NCI-H345 treated with DMSO at 0.1 percent for 48 hours (cell line): Measurements from ENCODE around the gene OBSCN.

Experiments
- DNase-seq: peaks from one replicate; lab custom pipeline; 2025; ENCODE audit not compliant: unreplicated experiment; lab: John Stamatoyannopoulos, UW

The OBSCN gene

GRCh38 chr1:228286505-228287417 lies 78.9 kb downstream of the OBSCN start:
- DNase-seq, result no peak

- DNase-seq, result no peak
These were observed 79.9 kb downstream of the OBSCN start for GRCh38 chr1:228287541-228288425.

- DNase-seq, result no peak
These were observed 80.8 kb downstream of the OBSCN start for GRCh38 chr1:228288536-228289238.

GRCh38 chr1:228289239-228289849 lies 81.5 kb downstream of the OBSCN start:
- no peak for DNase-seq

- no peak for DNase-seq
These were observed 82.4 kb downstream of the OBSCN start for GRCh38 chr1:228289996-228290881.

GRCh38 chr1:228291906-228292608 lies 84.2 kb downstream of the OBSCN start:
- no peak for DNase-seq

GRCh38 chr1:228292609-228292911 lies 84.7 kb downstream of the OBSCN start:
- DNase-seq, result no peak

GRCh38 chr1:228293393-228293792 lies 85.5 kb downstream of the OBSCN start:
- DNase-seq, result no peak

- DNase-seq, result no peak
These were observed 86.1 kb downstream of the OBSCN start for GRCh38 chr1:228293816-228294500.

- no peak for DNase-seq
These were observed 86.9 kb downstream of the OBSCN start for GRCh38 chr1:228294717-228295116.

- no peak for DNase-seq
These were observed 87.4 kb downstream of the OBSCN start for GRCh38 chr1:228295201-228295600.

- DNase-seq, result no peak
These were observed 88.1 kb downstream of the OBSCN start for GRCh38 chr1:228295981-228296380.

- no peak for DNase-seq
These were observed 89.4 kb downstream of the OBSCN start for GRCh38 chr1:228297242-228297641.

GRCh38 chr1:228297822-228298221 lies 90.0 kb downstream of the OBSCN start:
- no peak for DNase-seq

- DNase-seq, result no peak
These were observed 90.6 kb downstream of the OBSCN start for GRCh38 chr1:228298471-228298870.

- DNase-seq, result no peak
These were observed 91.4 kb downstream of the OBSCN start for GRCh38 chr1:228299211-228299610.

- DNase-seq, result no peak
These were observed 92.1 kb downstream of the OBSCN start for GRCh38 chr1:228299901-228300300.

- DNase-seq, result no peak
These were observed 94.2 kb downstream of the OBSCN start for GRCh38 chr1:228302086-228302485.

- DNase-seq, result no peak
These were observed 95.8 kb downstream of the OBSCN start for GRCh38 chr1:228303596-228303995.
